PC-9 (cell line): ENCODE measurements around the gene BBX.

Source experiments
- EZH2 ChIP-seq: fragments of 200-600 bp; sonication (generic); IDR thresholded peaks from 2 replicates; pipeline ENCODE4 v1.8.0; 2017; ENCODE audit warnings: antibody characterized with exemption, low read depth
- TF ChIP-seq, protein P1 (sequence below): fragments of 200-600 bp; sonication (generic); conservative IDR thresholded peaks from 2 replicates; pipeline ENCODE4 v1.6.1; 2017; ENCODE audit warnings: mixed run types, antibody characterized with exemption, mild to moderate bottlenecking, moderate library complexity

DNA sequence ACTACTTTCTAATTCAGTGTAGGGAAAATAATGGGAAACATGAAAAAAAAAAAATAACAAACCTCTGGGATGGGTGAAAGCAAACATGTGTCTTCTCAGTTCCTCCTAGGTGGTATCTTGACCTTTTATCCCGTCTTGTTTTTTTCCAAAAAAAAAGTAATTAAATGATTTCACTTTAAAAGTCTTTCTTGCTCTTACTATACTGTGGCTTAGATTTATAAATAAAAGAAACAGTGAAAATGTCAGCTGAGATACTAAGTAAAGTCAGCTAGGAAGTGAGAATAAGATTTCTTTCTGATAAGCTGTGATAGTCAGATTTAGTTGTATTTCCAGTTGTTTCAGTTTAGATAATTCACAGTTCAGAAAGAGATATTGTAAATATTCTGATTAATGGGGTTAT lies 37.4 kb downstream of the BBX start:
- TF ChIP-seq, protein P1, sequence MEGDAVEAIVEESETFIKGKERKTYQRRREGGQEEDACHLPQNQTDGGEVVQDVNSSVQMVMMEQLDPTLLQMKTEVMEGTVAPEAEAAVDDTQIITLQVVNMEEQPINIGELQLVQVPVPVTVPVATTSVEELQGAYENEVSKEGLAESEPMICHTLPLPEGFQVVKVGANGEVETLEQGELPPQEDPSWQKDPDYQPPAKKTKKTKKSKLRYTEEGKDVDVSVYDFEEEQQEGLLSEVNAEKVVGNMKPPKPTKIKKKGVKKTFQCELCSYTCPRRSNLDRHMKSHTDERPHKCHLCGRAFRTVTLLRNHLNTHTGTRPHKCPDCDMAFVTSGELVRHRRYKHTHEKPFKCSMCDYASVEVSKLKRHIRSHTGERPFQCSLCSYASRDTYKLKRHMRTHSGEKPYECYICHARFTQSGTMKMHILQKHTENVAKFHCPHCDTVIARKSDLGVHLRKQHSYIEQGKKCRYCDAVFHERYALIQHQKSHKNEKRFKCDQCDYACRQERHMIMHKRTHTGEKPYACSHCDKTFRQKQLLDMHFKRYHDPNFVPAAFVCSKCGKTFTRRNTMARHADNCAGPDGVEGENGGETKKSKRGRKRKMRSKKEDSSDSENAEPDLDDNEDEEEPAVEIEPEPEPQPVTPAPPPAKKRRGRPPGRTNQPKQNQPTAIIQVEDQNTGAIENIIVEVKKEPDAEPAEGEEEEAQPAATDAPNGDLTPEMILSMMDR: no peak
- no peak for TF ChIP-seq EZH2
